T-helper 2 cell treated with Interferon-gamma antibody and Interleukin-4, amounts not matched to agents 5 μg/mL and 100 μg/mL, for 36 hours (primary cell): ENCODE measurements around the gene AIG1.
"Not testable (repeated sequence)": the region's sequence is repeated elsewhere in the genome, so short reads cannot be mapped to it uniquely, and the experiment has no call there.

Source experiments
- DNase-seq: peaks from one replicate; pipeline ENCODE4 v3.0.0; 2021; ENCODE audit warnings: low spot score
- H3K27ac Mint-ChIP-seq: one replicate; pipeline ENCODE4 v1.8.0; 2021; ENCODE audit warnings: mild to moderate bottlenecking, mixed read lengths
- H3K27me3 Mint-ChIP-seq: one replicate; pipeline ENCODE4 v1.8.0; 2021; ENCODE audit warnings: low read depth, mixed read lengths
- H3K36me3 Mint-ChIP-seq: one replicate; pipeline ENCODE4 v1.8.0; 2021; ENCODE audit warnings: low read depth, mixed read lengths
- H3K4me1 Mint-ChIP-seq: one replicate; pipeline ENCODE4 v1.8.0; 2021; ENCODE audit warnings: low read depth, mixed read lengths
- H3K4me3 Mint-ChIP-seq: one replicate; pipeline ENCODE4 v1.8.0; 2022; ENCODE audit warnings: mild to moderate bottlenecking, moderate library complexity, mixed read lengths
- H3K9me3 Mint-ChIP-seq: one replicate; pipeline ENCODE4 v1.8.0; 2021; ENCODE audit warnings: mixed read lengths

Gene AIG1

GRCh38 chr6:143040018-143040417 is 20.7 kb upstream of the AIG1 start:
- no peak overlapping the region for H3K27ac Mint-ChIP-seq
- no peak overlapping the region for H3K4me3 Mint-ChIP-seq
- DNase-seq: no peak
- no peaks in the 10 kb centered on the region for H3K36me3 Mint-ChIP-seq
- no peaks in the 10 kb centered on the region for H3K9me3 Mint-ChIP-seq
- peaks cover 6% of the 10 kb centered on the region for H3K4me1 Mint-ChIP-seq
- peaks cover 12% of the 10 kb centered on the region for H3K27me3 Mint-ChIP-seq

- not testable (repeated sequence) for H3K4me3 Mint-ChIP-seq, H3K9me3 Mint-ChIP-seq, H3K27me3 Mint-ChIP-seq, H3K27ac Mint-ChIP-seq, H3K4me1 Mint-ChIP-seq, H3K36me3 Mint-ChIP-seq, DNase-seq
Observed at GRCh38 chr6:143044345-143044744, 16.3 kb upstream of the AIG1 start.

- Mint-ChIP-seq H3K36me3 (no peaks in the 10 kb centered on the region), H3K27me3 (peaks cover 12% of the 10 kb centered on the region), H3K4me1 (no peaks in the 10 kb centered on the region), H3K27ac (no peak overlapping the region), H3K9me3 (no peaks in the 10 kb centered on the region), H3K4me3 (no peak overlapping the region)
- DNase-seq: no peak
Observed at GRCh38 chr6:143049611-143050010, 11.1 kb upstream of the AIG1 start.

GRCh38 chr6:143050509-143050908 is 10.2 kb upstream of the AIG1 start:
- H3K36me3 Mint-ChIP-seq: no peaks in the 10 kb centered on the region
- peaks cover 9% of the 10 kb centered on the region for H3K27me3 Mint-ChIP-seq
- H3K4me1 Mint-ChIP-seq: no peaks in the 10 kb centered on the region
- no peak for DNase-seq
- no peak overlapping the region for H3K4me3 Mint-ChIP-seq
- H3K27ac Mint-ChIP-seq: no peak overlapping the region
- H3K9me3 Mint-ChIP-seq: no peaks in the 10 kb centered on the region

- DNase-seq: no peak
- no peak overlapping the region for H3K27ac Mint-ChIP-seq
- H3K4me3 Mint-ChIP-seq: no peak overlapping the region
- peaks cover 6% of the 10 kb centered on the region for H3K27me3 Mint-ChIP-seq
- no peaks in the 10 kb centered on the region for H3K9me3 Mint-ChIP-seq
- no peaks in the 10 kb centered on the region for H3K4me1 Mint-ChIP-seq
- H3K36me3 Mint-ChIP-seq: no peaks in the 10 kb centered on the region
Observed at GRCh38 chr6:143052282-143052681, 8.4 kb upstream of the AIG1 start.

- peaks cover 6% of the 10 kb centered on the region for H3K27me3 Mint-ChIP-seq
- no peaks in the 10 kb centered on the region for H3K9me3 Mint-ChIP-seq
- no peak for DNase-seq
- no peaks in the 10 kb centered on the region for H3K36me3 Mint-ChIP-seq
- H3K4me1 Mint-ChIP-seq: no peaks in the 10 kb centered on the region
- no peak overlapping the region for H3K27ac Mint-ChIP-seq
- H3K4me3 Mint-ChIP-seq: no peak overlapping the region
Observed at GRCh38 chr6:143053856-143054255, 6.8 kb upstream of the AIG1 start.

- Mint-ChIP-seq H3K9me3 (no peaks in the 10 kb centered on the region), H3K4me3 (no peak overlapping the region), H3K4me1 (peaks cover 2% of the 10 kb centered on the region), H3K27me3 (peaks cover 6% of the 10 kb centered on the region), H3K36me3 (no peaks in the 10 kb centered on the region), H3K27ac (no peak overlapping the region)
- no peak for DNase-seq
Observed at GRCh38 chr6:143054329-143054728, 6.4 kb upstream of the AIG1 start.

GRCh38 chr6:143055213-143055612 is 5.5 kb upstream of the AIG1 start:
- no peaks in the 10 kb centered on the region for H3K36me3 Mint-ChIP-seq
- no peak for DNase-seq
- no peaks in the 10 kb centered on the region for H3K9me3 Mint-ChIP-seq
- H3K4me3 Mint-ChIP-seq: no peak overlapping the region
- H3K4me1 Mint-ChIP-seq: peaks cover 10% of the 10 kb centered on the region
- H3K27me3 Mint-ChIP-seq: peaks cover 6% of the 10 kb centered on the region
- H3K27ac Mint-ChIP-seq: no peak overlapping the region

GRCh38 chr6:143055891-143056290 is 4.8 kb upstream of the AIG1 start:
- no peak overlapping the region for H3K27ac Mint-ChIP-seq
- H3K4me3 Mint-ChIP-seq: no peak overlapping the region
- DNase-seq: no peak
- H3K27me3 Mint-ChIP-seq: peaks cover 6% of the 10 kb centered on the region
- H3K4me1 Mint-ChIP-seq: peaks cover 12% of the 10 kb centered on the region
- H3K36me3 Mint-ChIP-seq: no peaks in the 10 kb centered on the region
- H3K9me3 Mint-ChIP-seq: no peaks in the 10 kb centered on the region

GRCh38 chr6:143058987-143059386 is 1.7 kb upstream of the AIG1 start:
- no peak for DNase-seq
- Mint-ChIP-seq H3K27ac (no peak overlapping the region), H3K9me3 (no peaks in the 10 kb centered on the region), H3K4me1 (peaks cover 21% of the 10 kb centered on the region), H3K36me3 (no peaks in the 10 kb centered on the region), H3K4me3 (no peak overlapping the region), H3K27me3 (peaks cover 4% of the 10 kb centered on the region)

GRCh38 chr6:143059663-143060353 is 881 bp upstream of the AIG1 start:
- Mint-ChIP-seq H3K27me3 (no peaks in the 10 kb centered on the region), H3K36me3 (no peaks in the 10 kb centered on the region), H3K4me3 (peak overlapping the region; percentile 88), H3K27ac (peak overlapping the region; percentile 87), H3K4me1 (peaks cover 21% of the 10 kb centered on the region), H3K9me3 (no peaks in the 10 kb centered on the region)
- DNase-seq: peak; percentile 9

GRCh38 chr6:143060354-143060805 is 309 bp upstream of the AIG1 start:
- no peaks in the 10 kb centered on the region for H3K27me3 Mint-ChIP-seq
- H3K4me3 Mint-ChIP-seq: peak overlapping the region; percentile 88
- H3K9me3 Mint-ChIP-seq: no peaks in the 10 kb centered on the region
- peak overlapping the region; percentile 87 for H3K27ac Mint-ChIP-seq
- H3K36me3 Mint-ChIP-seq: no peaks in the 10 kb centered on the region
- DNase-seq: peak; percentile 65
- peaks cover 21% of the 10 kb centered on the region for H3K4me1 Mint-ChIP-seq

- peak overlapping the region; percentile 90 for H3K4me3 Mint-ChIP-seq
Observed at GRCh38 chr6:143061597-143062385, 1.1 kb downstream of the AIG1 start.

GRCh38 chr6:143062551-143062950 is 1.9 kb downstream of the AIG1 start:
- Mint-ChIP-seq H3K27me3 (no peaks in the 10 kb centered on the region), H3K36me3 (no peaks in the 10 kb centered on the region), H3K4me1 (peaks cover 21% of the 10 kb centered on the region), H3K27ac (no peak overlapping the region), H3K4me3 (no peak overlapping the region), H3K9me3 (no peaks in the 10 kb centered on the region)
- DNase-seq: no peak

More at GRCh38 chr6:143061597-143062385, 1.1 kb downstream of the AIG1 start:
- H3K27ac Mint-ChIP-seq: peak overlapping the region; percentile 88
- no peaks in the 10 kb centered on the region for H3K9me3 Mint-ChIP-seq
- peaks cover 21% of the 10 kb centered on the region for H3K4me1 Mint-ChIP-seq
- no peaks in the 10 kb centered on the region for H3K27me3 Mint-ChIP-seq
- no peak for DNase-seq
- no peaks in the 10 kb centered on the region for H3K36me3 Mint-ChIP-seq
